Forelimb muscle (tissue), 1 donor: ENCODE data around the gene PAQR8. TPM values are rescaled to one million over a fixed set of nuclear protein-coding genes. Genes with fewer than 3 reads are reported as not detected.
A peak's percentile ranks its signal among the peaks of the same experiment; 100 is the strongest.
"Not testable (repeated sequence)": the region's sequence is repeated elsewhere in the genome, so short reads cannot be mapped to it uniquely, and the experiment has no call there.

Experiments used
- DNase-seq: peaks from one replicate; pipeline ENCODE4 v3.0.0-alpha.2; 2013; ENCODE audit warnings: low read depth
- polyA plus RNA-seq: library from polyadenylated mRNA; unstranded; fragments of 120-200 nt; gene quantifications from one replicate; pipeline ENCODE4 v1.2.1, GENCODE V29; 2013; ENCODE audit not compliant: insufficient read length

PAQR8 gene
- polyA plus RNA-seq, 1 donor = 5.3 TPM

GRCh38 chr6:52410979-52411378 lies 49.0 kb downstream of the PAQR8 start:
- DNase-seq = no peak

DNA sequence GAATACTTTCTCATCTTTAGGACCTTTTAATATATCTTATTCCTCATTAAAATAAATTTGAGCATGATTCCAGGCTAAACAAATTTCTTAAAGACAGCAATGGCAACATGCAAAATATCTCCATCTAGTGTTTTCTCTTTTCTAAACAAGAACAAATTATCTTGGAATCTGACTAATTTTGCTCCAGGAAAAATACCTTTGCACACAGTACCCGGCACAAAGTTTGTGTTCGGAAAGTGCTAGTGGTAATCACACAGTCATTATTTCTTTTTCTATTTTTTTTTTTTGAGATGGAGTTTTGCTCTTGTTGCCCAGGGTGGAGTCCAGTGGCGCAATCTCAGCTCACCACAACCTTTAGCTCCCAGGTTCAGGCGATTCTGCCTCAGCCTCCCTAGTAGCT lies 50.0 kb downstream of the PAQR8 start:
- no peak for DNase-seq

DNA sequence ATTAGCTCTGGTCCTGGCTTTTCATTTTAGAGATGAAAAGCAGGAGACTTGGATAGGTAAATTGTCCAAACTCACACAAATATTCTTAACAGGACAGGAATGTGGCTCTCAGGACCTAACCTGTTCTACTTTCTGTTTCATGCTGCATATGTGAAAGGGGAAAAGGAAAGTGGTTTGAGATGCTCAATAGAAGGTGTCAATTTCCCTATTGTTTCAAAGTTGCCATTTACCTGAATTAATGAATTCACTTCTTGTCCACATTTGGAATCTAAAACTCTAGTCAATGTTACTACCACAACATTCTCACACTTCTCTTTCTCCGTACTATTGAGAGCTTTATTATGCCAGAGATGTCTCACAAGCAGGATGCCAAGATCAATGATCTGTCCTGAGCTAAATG lies 53.4 kb downstream of the PAQR8 start:
- DNase-seq = no peak

GRCh38 chr6:52415917-52416628 lies 54.1 kb downstream of the PAQR8 start:
- no peak for DNase-seq

DNA sequence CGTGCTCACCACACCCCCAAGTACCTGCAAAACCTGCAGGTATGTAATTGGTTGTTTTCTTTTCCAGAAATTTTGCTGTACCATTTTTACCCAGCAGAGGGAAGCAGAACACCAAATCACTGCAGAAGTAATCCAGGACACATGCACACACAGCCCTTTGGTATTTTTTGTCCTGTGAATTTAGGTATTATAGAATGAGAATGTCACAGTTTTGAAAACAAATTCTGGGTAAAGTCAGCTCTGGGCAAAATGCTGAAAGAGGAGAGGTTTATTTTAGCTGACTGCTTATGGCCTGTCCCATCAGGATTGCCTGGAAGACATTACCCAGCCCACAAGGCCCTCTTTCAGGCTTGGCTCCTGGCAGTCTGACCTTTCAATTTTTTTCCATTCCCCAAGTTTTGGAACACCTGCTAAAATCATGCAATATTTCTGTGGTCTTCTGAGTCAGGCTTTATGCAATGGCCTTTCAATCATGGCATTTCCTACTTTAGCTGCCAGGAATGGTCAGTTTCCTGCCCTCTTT lies 54.7 kb downstream of the PAQR8 start:
- no peak for DNase-seq

DNA sequence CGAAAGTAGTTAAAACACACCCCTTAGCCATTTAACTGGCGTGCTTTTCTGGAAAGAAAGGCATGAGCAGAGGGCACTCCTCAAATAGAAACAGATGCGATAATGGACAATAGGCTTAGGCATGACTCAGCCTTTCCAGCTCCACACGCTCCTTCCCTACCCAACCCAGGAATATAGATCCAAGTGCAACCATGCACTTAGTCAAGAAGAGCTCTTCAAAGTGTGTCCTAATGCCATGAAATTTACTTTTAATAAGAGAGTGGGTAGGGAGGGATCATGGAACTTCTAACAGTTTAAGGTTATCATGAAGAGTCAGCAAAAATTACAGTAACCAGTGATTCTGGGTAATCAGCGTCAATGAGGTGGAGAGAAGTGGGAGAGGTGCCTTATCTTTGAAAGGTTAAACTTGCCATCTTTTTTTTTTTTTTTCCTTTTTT lies 55.7 kb downstream of the PAQR8 start:
- DNase-seq = no peak

DNA sequence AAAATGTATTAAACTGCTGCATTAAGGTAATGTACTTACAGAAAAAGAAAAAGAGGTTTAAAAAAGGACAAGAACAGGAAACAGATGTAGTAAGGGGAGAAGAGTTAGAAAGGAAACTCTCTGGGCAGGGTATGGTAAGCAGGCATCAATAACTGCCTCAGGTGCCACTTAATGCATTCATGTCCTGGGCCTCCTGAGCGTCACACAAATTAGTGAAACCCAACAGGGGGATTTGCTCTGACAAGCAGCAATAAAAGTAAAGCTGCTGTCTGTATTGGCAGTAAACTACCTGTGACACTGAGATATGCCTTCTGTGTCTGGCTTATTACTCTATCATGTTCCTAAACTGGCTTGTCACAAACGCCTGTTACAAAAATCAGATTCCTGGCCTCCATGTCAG lies 56.7 kb downstream of the PAQR8 start:
- no peak for DNase-seq

DNA sequence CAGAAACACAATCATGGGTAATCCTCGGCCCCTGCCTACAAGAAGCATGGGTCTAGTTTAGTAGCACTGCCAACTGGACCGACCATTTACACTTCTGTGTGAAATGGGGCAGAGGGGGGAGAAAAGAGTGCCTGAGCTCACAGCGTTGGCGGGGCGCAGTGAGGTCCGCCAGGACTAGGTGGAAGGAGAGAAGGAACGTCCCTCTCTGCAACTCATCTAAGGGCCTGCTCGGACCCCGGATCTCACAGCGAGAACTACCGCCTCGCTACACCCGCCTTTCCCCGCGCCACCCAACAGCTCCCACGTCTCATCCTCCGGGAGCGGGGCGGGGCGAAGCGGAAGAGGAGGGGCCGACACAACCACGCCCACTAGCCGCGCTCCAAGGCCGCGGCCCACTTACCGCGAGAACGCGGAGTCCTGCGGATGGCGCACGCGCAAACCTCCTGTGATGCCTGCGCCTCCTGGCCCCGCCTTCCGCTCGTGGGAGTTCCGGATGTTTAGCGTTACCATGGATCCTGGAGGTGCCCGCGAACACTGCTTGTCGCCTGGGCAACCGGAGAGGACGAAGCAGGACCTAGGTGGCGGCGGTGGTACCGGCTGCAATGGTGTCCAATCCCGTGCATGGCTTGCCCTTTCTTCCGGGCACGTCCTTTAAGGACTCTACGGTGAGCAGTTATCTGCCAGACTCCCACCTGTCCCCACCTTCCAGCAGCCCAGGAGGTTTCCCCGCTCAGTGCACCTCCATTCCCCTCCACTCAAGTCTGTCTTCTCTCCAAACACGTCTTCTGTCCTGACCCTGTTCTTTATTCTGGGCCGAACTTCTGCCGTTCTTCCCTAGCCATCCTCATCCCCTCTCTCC lies 58.1 kb downstream of the PAQR8 start, which contains the start of gene EFHC1:
Gene EFHC1 (plus strand): TSS at position 534 of the 859 bp plus-strand sequence. CDS start 69 bp downstream, at position 603.
- DNase-seq = peak; percentile 94

DNA sequence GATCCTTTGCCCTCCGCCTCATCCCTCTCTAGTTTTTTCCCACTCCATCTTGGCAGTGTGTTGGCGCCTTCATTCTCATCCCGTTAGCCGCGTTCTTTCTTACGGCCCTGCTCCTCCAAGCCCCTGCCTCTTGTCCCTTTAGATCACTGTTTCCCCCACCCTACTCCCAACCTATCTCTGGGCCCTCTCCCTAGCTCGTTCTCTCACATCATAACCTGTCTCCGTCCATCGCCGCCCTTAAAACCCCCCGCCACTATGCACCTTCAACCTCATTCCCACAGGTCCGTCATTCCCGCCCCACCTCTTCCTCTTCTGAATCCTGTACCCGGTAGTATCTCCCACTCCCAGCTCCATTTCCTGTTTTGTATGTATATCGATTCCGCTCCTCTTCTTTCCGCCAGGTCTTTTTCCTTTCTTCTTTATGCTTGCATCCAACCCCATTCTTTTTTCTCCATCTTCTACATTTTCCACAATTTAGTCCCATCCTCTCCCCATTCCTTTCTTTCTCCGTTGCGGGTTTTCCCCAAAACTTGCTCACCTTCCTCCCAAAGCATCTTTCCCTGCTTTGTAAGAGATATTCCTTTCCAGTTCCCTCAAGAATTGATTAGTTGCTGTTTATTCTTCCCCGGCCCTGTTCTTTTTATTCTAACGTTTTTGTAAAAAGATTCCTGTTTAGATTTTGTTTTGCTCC lies 58.9 kb downstream of the PAQR8 start:
- no peak for DNase-seq

- no peak for DNase-seq
Measured at GRCh38 chr6:52422156-52422555, 60.2 kb downstream of the PAQR8 start.

DNA sequence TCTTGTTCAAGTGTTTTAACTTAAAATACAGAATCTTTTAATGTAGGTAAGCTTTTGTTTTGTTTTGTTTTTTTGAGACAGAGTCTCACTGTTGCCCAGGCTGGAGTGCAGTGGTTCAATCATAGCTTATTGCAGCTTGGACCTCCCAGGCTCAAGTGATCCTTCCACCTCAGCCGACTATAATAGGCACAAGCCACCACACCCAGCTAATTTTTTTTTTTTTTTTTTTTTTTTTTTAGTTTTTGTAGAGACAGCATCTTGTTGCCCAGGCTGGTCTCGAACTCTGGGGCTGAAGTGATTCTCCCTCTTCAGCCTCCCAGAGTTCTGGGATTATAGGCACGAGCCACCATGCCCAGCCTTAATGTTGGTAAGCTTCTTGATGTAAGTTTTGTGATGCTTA lies 61.5 kb downstream of the PAQR8 start:
- no peak for DNase-seq

DNA sequence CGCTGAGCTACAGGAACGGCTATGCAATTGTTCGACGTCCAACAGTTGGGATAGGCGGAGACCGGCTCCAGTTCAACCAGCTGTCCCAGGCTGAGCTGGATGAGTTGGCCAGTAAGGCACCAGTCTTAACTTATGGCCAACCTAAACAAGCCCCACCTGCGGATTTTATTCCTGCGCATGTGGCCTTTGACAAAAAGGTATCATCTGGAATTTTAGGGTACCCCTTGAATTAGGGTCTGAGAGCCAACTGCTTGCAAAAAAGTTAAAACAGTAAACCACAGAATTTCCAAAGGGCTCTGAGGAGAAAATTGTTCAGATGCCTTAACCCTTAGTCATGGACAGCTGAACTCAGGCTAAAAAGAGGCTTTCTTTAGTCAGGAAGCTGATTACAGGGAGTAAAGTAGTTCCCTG lies 62.0 kb downstream of the PAQR8 start:
- no peak for DNase-seq

DNA sequence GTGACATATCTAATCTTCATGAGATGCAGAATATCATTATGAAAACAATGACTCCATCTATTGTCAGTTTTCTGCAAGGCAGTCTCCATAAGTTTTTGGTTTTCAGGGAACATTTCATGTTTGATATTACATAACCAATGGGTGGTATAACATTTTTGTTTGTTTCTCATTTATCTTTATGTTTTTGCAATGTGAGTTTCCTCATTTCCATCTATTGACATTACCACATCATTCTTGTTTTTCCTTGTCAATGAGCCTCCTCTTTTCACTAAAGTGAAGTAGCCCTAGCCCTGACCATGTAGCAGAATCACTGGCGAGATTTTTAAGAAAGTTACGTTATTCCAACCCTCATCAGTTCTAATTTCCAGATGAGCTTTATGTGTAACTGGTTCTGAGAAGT lies 62.6 kb downstream of the PAQR8 start:
- no peak for DNase-seq

DNA sequence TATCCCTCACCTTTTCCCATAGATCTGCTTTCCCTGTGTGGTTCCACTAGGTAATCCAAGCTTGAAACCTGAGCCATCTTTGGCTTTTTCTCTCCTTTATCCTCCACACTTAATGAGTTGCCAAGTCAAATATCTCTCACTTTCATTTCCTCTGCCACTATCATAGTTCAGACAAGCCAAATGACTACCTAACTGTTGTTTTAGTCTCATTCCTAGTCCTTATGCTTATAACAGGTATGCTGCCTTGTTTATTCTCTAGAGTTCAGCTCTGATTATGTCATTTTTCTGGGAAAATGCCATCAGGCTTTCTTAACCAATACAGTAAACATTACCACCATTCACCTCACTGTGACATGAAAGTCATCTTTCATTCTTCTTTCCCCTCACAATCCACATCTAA lies 64.7 kb downstream of the PAQR8 start:
- no peak for DNase-seq

DNA sequence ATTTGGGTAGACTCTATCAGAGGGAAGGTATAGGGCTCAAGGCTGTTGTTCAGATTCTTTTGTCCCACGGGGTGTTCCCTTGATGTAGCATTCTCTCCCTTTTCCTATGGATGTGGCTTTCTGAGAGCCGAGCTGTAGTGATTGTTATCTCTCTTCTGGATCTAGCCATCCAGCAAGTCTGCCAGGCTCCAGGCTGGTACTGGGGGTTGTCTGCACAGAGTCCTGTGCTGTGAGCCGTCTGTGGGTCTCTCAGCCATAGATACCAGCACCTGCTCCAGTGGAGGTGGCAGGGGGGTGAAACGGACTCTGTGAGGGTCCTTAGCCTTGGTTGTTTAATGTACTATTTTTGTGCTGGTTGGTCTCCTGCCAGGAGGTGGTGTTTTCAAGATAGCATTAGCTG lies 71.3 kb downstream of the PAQR8 start:
- not testable (repeated sequence) for DNase-seq

- no peak for DNase-seq
Measured at GRCh38 chr6:52435345-52435744, 73.4 kb downstream of the PAQR8 start.

DNA sequence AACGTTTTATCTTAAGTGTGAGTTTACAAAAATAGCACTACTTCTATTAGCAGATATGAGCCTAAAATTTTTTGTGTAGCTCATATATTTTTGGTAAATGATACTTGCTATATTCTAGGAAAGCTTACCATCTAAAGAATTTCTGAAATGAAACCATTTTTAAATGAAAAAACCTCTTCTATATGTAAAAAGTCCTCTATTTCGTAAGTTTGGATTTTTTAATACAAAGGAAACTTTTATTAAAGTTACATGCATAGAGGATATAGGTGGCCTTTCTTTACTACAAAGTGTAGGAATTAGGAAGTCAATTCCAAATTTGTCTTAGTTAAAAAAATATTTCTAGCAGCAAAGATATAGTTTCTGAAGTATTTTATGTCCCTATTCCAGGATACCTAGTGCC lies 77.0 kb downstream of the PAQR8 start:
- DNase-seq = no peak

DNA sequence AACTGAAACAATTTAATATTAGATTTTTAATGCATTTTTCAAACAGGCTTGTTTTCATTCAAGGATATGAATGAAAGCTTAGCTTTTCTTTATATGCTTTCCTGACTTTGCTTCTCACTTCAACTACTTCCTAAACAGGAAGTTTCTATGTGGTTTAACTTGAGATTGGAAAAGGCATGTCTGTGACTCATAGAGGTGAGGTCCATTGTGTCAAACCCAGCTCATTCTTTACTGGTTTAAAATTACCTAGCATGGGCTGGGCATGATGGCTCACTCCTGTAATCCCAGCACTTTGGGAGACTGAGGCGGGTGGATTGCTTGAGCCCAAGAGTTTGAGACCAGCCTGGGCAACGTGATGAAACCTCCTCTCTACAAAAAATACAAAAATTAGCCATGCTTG lies 92.6 kb downstream of the PAQR8 start:
- DNase-seq = no peak

DNA sequence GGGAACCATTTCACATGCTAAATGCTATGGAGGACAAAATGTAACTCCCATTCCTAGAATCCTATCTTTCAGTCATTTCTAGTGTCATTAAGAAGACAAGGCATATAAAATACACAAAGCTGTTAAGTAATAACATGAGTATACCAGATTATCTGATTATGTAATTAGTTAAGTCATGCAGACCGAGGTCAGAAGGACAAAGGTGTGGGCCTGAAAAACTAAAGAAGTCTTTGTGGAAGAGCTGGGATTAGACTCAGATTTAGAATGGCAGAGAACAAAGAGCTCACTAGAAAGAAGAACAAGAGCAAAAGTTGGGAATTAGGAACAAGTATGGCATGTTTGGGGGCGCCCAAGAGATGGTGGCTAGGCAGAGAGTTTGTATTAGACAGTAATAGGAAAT lies 95.1 kb downstream of the PAQR8 start:
- no peak for DNase-seq
